GM20431 (cell line): ENCODE results near the gene MTARC2.

ENCODE experiments used
- in situ Hi-C: fragments of 300-500 bp; cut with MseI, MboI; formaldehyde crosslinking; loops from one replicate; pipeline ENCODE4 v1.15.0; 2020; ENCODE audit warnings: low sequenced_read_pairs; ENCODE audit not compliant: unreplicated experiment

MTARC2 gene

GRCh38 chr1:220764757-220765156 lies 16.6 kb downstream of the MTARC2 start:
- in situ Hi-C loops: no loop called here

GRCh38 chr1:220767312-220768125 lies 19.4 kb downstream of the MTARC2 start:
- in situ Hi-C loops: no loop called here

GRCh38 chr1:220768126-220768601 lies 20.0 kb downstream of the MTARC2 start:
- in situ Hi-C loops: no loop called here

GRCh38 chr1:220769205-220769604 lies 21.1 kb downstream of the MTARC2 start:
- in situ Hi-C loops: no loop called here

- in situ Hi-C loops: no loop called here
These were observed 22.3 kb downstream of the MTARC2 start for GRCh38 chr1:220770245-220770913.

- in situ Hi-C loops: no loop called here
These were observed 24.7 kb downstream of the MTARC2 start for GRCh38 chr1:220772846-220773245.

GRCh38 chr1:220775240-220775853 lies 27.2 kb downstream of the MTARC2 start:
- in situ Hi-C loops: loop anchor here (25.0 kb wide), 1 partner anchor 88 kb away; the partner anchor contains the start of gene C1orf115

- in situ Hi-C loops: loop anchor here (25.0 kb wide), 1 partner anchor 89 kb away; the partner anchor contains the start of gene C1orf115
These were observed 28.1 kb downstream of the MTARC2 start for GRCh38 chr1:220776254-220776653.

- in situ Hi-C loops: loop anchor here (25.0 kb wide), 1 partner anchor 90 kb away; the partner anchor contains the start of gene C1orf115
These were observed 28.7 kb downstream of the MTARC2 start for GRCh38 chr1:220776720-220777326.

GRCh38 chr1:220783453-220783852 lies 35.3 kb downstream of the MTARC2 start:
- in situ Hi-C loops: loop anchor here (25.0 kb wide), 1 partner anchor 96 kb away; the partner anchor contains the start of gene C1orf115

- in situ Hi-C loops: loop anchor here (25.0 kb wide), 1 partner anchor 97 kb away; the partner anchor contains the start of gene C1orf115
These were observed 36.6 kb downstream of the MTARC2 start for GRCh38 chr1:220784751-220785150.

- in situ Hi-C loops: loop anchor here (25.0 kb wide), 1 partner anchor 98 kb away; the partner anchor contains the start of gene C1orf115
These were observed 37.3 kb downstream of the MTARC2 start for GRCh38 chr1:220785166-220786056.

GRCh38 chr1:220786057-220786336 lies 37.9 kb downstream of the MTARC2 start:
- in situ Hi-C loops: loop anchor here (25.0 kb wide), 1 partner anchor 99 kb away; the partner anchor contains the start of gene C1orf115

GRCh38 chr1:220786337-220787068 lies 38.4 kb downstream of the MTARC2 start, which contains the start of gene MTARC1:
Gene MTARC1 (plus strand): TSS chr1:220786913. CDS start chr1:220786945, 32 bp downstream.
- in situ Hi-C loops: loop anchor here (25.0 kb wide), 1 partner anchor 99 kb away; the partner anchor contains the start of gene C1orf115

GRCh38 chr1:220787069-220787619 lies 39.0 kb downstream of the MTARC2 start:
- in situ Hi-C loops: loop anchor here (25.0 kb wide), 1 partner anchor 100 kb away; the partner anchor contains the start of gene C1orf115

- in situ Hi-C loops: loop anchor here (25.0 kb wide), 1 partner anchor 102 kb away; the partner anchor contains the start of gene C1orf115
These were observed 40.8 kb downstream of the MTARC2 start for GRCh38 chr1:220788900-220789299.

- in situ Hi-C loops: loop anchor here (25.0 kb wide), 1 partner anchor 102 kb away; the partner anchor contains the start of gene C1orf115
These were observed 41.5 kb downstream of the MTARC2 start for GRCh38 chr1:220789532-220790147.
